Stimulated activated CD8-positive, alpha-beta memory T cell treated with anti-CD3 and anti-CD28 coated beads, Interleukin-7, amount 100 ng/mL, for 1 hour (primary cell): ENCODE measurements around the gene DYRK1B.
A peak's percentile ranks its signal among the peaks of the same experiment; 100 is the strongest.
"Not testable (repeated sequence)": the region's sequence is repeated elsewhere in the genome, so short reads cannot be mapped to it uniquely, and the experiment has no call there.

ENCODE experiments used
- DNase-seq, 2 donors: peaks; one replicate each; pipeline ENCODE4 v3.0.0-alpha.2; 2020; ENCODE audit warnings: low read depth in 2 of 2

DYRK1B gene

GRCh38 chr19:39830847-39831246, 3.1 kb downstream of the DYRK1B start:
- DNase-seq, result no peak

DNA sequence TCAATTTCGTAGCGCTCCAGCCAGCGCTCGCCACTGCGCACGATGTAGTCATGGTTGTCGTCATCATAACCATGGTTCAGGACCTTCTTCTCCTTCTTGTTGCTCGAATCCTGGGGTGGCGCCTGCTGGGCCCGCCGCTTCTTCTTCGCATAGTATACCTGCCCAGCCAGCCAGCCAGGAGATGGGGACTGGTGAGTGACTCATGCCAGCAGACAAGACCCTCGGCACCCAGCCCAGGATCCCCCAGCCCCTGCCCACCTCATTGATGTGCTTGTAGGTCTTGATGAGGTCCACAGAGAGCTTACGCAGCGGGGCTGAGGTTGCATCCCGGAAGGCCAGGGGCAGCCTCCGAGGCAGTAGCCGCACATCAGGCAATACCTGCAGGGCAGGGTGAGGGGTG, 3.6 kb downstream of the DYRK1B start:
- DNase-seq, result no peak

DNA sequence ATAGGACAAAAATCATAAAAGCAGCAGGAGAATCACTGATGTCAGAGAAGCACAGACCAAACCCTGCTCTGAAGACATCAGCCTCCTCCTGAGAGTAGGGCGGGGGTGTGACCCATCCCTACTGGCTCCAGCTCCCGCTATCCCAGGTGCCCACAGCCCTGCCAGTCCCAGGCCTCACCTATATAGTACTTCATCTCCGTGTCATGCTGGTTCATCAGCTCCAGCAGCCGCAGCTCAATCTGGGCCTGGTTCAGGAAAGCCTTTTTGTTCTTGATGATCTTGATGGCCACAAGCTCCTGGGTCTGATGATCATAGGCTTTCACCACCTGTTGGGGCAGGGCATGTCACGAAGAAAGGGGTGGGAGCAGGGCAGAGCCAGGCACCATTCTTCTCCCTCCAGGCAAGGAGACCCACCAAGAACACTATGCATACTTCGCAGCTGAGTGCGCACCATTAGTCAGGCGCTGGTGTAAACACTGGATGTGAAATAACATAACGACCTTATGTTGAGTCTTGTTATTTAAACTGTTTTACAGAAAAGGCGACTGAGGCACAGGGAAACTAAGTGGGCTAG, 4.2 kb downstream of the DYRK1B start:
- no peak for DNase-seq

DNA sequence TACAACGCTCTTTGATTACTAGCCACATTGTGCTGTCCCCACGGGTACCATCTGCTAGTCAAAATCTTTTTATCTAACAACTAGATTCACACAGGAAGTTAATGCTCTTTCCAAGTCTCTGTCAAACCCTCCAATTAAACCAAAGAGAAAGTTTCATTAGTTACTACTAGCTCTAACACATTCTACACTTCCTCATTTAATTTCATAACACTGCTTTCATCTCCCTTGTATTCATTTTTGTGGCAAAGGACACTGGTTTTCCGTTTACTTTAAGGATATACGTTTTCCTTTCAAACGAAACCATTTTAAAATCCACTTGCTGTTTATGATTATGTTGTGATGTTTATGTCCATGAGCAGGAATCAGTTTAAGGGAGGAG, 5.3 kb downstream of the DYRK1B start:
- no peak for DNase-seq

GRCh38 chr19:39828015-39828653, 5.8 kb downstream of the DYRK1B start:
- no peak for DNase-seq

GRCh38 chr19:39827216-39827615, 6.7 kb downstream of the DYRK1B start:
- no peak for DNase-seq

DNA sequence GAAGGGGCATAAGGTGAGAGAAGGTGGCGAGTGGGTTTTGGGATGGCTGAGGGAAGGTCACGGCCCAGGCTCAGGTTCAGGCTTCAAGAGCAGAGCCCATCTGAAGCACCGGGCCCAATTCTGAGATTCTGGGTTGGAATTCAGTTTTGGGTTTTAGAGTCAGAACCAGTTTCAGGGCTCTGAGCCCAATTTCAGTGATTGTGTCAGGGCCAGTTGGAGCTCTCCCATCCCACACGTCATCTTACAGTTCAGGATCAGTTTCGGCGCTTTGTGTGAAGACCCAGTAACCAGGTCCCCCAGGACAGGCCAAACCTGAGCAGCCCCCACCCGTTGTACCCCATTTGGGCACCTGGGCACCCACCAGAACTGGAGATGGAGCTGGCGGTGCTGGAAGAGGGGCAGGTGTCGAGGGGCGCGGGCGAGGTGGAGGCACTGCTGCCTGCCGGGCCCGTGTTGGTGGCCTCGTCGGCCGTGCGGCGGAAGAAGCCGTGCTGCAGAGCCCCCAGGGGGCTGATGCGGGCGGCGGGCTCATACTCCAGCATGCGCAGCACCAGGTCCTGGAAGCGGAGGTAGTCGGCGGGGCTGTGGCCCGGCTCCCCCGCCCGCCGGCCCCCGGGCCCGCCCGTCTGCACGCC, 7.5 kb downstream of the DYRK1B start:
- no peak for DNase-seq

- DNase-seq, result no peak
Measured at GRCh38 chr19:39825531-39826076, 8.4 kb downstream of the DYRK1B start.

DNA sequence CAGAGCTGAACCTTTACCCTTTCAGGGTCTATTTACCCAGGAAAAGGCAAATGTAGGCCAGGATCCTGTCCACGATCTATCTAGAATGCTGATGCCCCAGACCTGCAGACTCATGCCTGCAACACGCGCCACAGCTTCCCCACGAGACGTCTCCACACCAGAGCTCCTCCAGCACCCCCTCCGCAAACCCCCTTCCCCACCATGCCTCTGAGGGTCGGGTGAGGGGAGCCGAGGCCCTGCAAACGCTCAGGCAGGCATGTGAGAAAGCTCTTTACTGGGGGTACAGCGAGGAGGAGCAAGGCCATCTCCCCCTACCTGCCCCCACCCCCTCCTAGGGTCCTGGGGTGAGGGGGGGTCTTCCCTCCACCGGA, 8.9 kb downstream of the DYRK1B start:
- DNase-seq, result no peak

DNA sequence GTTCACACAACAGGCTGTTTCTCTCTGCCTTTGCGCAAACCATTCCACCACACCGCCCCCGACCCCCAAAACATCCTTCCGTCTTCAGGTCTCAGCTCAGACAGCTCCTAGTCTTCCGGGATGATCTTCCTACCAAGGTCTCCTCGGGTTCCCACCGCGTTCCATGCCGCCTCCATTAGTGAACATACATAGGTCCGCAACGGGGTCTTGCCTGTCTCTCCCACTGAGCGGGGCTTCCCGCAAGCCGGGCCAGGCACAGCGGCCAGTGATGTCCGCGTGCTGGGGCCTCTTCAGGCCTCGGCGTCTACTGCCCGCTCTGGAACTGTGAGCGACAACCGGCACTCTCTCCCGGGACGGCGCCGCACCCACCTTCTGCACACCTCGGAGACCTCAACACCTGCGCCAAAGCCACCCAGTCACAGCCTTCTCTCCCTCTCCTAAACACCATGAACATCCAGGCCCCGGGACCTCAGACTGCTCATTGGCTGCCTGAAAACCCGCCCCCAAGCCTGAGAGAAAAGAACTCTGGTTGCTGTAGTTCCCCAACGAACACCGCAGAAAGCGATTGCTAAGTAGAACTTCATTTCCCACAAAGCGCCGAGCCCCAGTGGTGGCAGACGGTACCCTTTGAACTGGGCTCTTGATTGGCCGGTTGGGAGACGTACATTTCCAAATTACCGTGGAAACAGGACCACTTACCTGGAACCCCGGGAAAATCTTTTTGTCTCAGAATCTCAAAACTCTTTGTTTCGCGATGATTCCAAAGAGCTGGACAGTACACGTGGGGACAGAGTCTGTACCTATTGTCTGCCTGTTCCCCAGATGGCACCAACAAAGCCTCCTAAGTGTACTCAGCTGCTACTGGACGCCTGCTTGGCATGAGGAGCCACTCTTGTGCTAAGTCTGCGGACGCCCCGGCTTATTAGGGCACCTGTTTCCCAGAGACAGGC, 9.5 kb downstream of the DYRK1B start:
- DNase-seq, result peak; percentile 65 to 72

GRCh38 chr19:39823686-39824085, 10.3 kb downstream of the DYRK1B start:
- no peak for DNase-seq

- no peak for DNase-seq
Measured at GRCh38 chr19:39820696-39821095, 13.3 kb downstream of the DYRK1B start.

DNA sequence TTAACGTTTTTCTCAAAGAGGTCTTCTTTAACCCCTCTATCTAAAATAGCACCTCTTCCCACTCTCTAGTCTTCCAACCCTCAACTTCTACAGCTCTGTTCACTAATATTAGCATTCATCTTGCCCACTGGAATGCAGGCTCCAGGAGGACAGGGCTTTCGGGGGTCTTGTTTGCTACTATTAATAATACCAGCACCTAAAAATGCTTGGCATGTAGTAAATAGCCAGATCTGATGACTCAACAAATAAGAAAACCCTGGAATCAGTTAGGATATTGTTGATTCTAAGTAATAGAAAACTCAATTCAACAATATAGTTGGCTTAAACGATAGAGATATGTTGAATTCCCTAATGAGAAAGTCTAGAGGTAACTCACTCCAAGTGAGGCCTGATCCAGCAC, 14.2 kb downstream of the DYRK1B start:
- no peak for DNase-seq

GRCh38 chr19:39818626-39819097, 15.3 kb downstream of the DYRK1B start:
- no peak for DNase-seq

DNA sequence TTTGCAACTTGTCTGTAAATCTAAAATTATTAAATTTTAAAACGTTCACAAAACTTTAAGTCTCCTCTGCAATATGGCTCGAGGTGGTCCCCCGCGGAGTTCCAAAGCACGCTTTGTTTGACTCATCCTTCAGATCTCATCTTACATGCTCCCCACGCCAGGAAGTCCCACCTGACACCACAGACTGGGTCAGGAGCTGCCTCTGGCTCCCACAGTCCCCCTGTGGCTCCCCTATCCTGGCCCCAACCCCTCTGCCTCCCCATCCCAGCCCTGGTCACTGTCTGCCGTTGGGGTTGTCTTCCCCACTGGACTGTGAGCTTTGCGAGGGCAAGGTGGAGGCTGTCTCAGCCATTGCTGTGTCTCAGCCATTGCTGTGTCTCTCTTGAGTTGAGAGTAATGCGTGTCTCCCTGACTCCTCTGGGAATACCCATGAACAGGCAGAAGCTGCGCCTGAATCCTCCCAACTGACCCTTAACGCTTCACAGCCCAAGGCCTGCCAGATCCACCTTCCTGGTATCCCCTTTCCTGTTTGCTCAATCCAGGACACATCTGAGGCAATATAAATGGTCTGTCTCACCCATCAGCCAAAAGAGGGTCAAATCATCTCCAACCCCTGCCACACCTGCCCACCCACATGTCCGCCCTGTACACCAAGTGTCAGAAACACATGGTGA, 15.9 kb downstream of the DYRK1B start:
- DNase-seq, result no peak

GRCh38 chr19:39816287-39817048, 17.5 kb downstream of the DYRK1B start:
- no peak for DNase-seq

DNA sequence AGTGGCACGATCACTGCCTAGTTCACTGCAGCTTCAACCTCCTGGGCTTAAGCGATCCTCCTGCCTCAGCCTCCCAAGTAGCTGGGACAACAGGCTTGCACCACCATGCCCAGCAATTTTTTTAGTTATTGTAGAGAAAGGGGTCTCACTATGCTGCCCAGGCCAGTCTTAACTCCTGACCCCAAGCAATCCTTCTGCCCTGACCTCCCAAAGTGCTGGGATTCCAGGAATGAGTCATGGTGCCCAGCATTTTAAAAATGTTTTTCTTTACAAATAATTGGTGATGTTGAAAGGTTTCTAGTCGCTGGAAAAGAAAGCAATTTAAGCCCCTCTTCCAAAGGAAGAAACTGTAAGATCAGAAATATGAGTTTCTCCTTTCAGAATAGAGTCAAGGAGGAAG, 19.4 kb downstream of the DYRK1B start:
- DNase-seq, result no peak

- not testable (repeated sequence) for DNase-seq
Measured at GRCh38 chr19:39814111-39814510, 19.9 kb downstream of the DYRK1B start.

GRCh38 chr19:39813264-39813993, 20.5 kb downstream of the DYRK1B start:
- no peak for DNase-seq

DNA sequence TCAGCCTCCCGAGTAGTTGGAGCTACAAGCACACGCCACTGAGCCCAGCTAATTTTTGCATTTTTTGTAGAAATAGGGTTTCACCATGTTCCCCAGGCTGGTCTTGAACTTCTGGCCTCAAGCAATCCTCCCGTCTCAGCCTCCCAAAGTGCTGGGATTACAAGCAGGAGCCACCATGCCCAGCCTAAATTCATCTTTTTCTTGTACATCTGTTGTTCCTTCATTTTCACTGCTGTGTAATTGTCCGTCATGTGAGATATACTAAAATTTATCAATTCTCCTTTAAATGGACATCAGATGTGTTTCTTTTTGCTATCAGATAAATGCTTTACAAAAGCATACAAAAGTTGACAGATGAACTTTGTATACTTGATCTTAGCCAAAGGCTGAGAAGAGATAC, 22.9 kb downstream of the DYRK1B start:
- DNase-seq, result no peak
